Thoracic aorta (tissue), 2 donors: Measurements from ENCODE around the gene TMEM51. TPM values are rescaled to one million over a fixed set of nuclear protein-coding genes. Genes with fewer than 3 reads are reported as not detected.
A peak's percentile ranks its signal among the peaks of the same experiment; 100 is the strongest.

Experiments
- ATAC-seq: fragments of 150-250 bp; one replicate; pipeline ENCODE4 v1.8.0; 2017; ENCODE audit warnings: low read depth; ENCODE audit not compliant: insufficient number of reproducible peaks, low FRiP score
- DNase-seq: peaks from one replicate; pipeline ENCODE4 v3.0.0-alpha.2; 2020; ENCODE audit warnings: low spot score
- H3K27ac ChIP-seq, 2 donors: fragments of 200-600 bp; sonication (generic); 1 replicate in 1 of 2; 2 replicates in 1 of 2; pipeline ENCODE4 v1.5.1; 2016; ENCODE audit warnings: mild to moderate bottlenecking in 2 of 2, moderate library complexity in 2 of 2
- H3K27me3 ChIP-seq: fragments of 200-600 bp; sonication (generic); replicated peaks from 2 replicates; pipeline ENCODE4 v1.6.0; 2016; ENCODE audit warnings: mild to moderate bottlenecking; ENCODE audit not compliant: insufficient read depth
- H3K36me3 ChIP-seq: fragments of 200-600 bp; sonication (generic); one replicate; pipeline ENCODE4 v1.5.1; 2016
- H3K4me1 ChIP-seq, 2 donors: fragments of 200-600 bp; sonication (generic); 1 replicate in 1 of 2; 2 replicates in 1 of 2; pipeline versions ENCODE4 v1.5.1 to v1.6.0; 2016; ENCODE audit warnings: low read depth in 2 of 2, mild to moderate bottlenecking in 1 of 2; ENCODE audit not compliant: control insufficient read depth in 1 of 2
- H3K4me3 ChIP-seq: fragments of 200-600 bp; sonication (generic); 2 replicates; pipeline ENCODE4 v1.5.1; 2016; ENCODE audit warnings: mild to moderate bottlenecking
- H3K9me3 ChIP-seq: fragments of 200-600 bp; sonication (generic); 2 replicates; pipeline ENCODE4 v1.5.1; 2016
- CTCF ChIP-seq: fragments of 200-600 bp; sonication (generic); IDR thresholded peaks from one replicate; pipeline ENCODE4 v1.5.1; 2019; ENCODE audit warnings: antibody characterized with exemption
- total RNA-seq, 2 donors: library from RNA; depleted of rRNA; stranded (reverse); fragments of >200 nt; gene quantifications; one replicate each; pipeline versions ENCODE4 v1.1.0 to v1.2.3, GENCODE V29; 2016

The TMEM51 gene
- total RNA-seq, 2 donors from 2014 or later = 2.0 to 5.9 TPM

- no peaks in the 10 kb centered on the region for H3K9me3 ChIP-seq
- peaks cover 0 to 53% of the 10 kb centered on the region in 2 donors for H3K4me1 ChIP-seq
- H3K27me3 ChIP-seq = no peaks in the 10 kb centered on the region
- H3K27ac ChIP-seq = no peak overlapping the region
- H3K4me3 ChIP-seq = no peak overlapping the region
- DNase-seq = no peak
- H3K36me3 ChIP-seq = no peaks in the 10 kb centered on the region
- no peak for TF ChIP-seq CTCF
- no peak for ATAC-seq
These were observed 44.3 kb downstream of the TMEM51 start for GRCh38 chr1:15197591-15198447.

GRCh38 chr1:15198684-15199083 is 45.1 kb downstream of the TMEM51 start:
- ATAC-seq (no peak), DNase-seq (no peak)
- H3K27ac ChIP-seq = no peak overlapping the region
- no peaks in the 10 kb centered on the region for H3K36me3 ChIP-seq
- no peaks in the 10 kb centered on the region for H3K27me3 ChIP-seq
- no peaks in the 10 kb centered on the region for H3K9me3 ChIP-seq
- TF ChIP-seq CTCF = no peak
- no peak overlapping the region for H3K4me3 ChIP-seq
- peaks cover 0 to 53% of the 10 kb centered on the region in 2 donors for H3K4me1 ChIP-seq

- H3K9me3 ChIP-seq = no peaks in the 10 kb centered on the region
- peak overlapping the region; percentile 23 to 49 for H3K27ac ChIP-seq
- TF ChIP-seq CTCF = no peak
- H3K4me1 ChIP-seq = peaks cover 0 to 49% of the 10 kb centered on the region in 2 donors
- no peaks in the 10 kb centered on the region for H3K27me3 ChIP-seq
- DNase-seq (no peak), ATAC-seq (no peak)
- H3K36me3 ChIP-seq = no peaks in the 10 kb centered on the region
- H3K4me3 ChIP-seq = peak overlapping the region; percentile 54
These were observed 47.7 kb downstream of the TMEM51 start for GRCh38 chr1:15201221-15201620.

GRCh38 chr1:15201849-15202551 is 48.5 kb downstream of the TMEM51 start:
- no peaks in the 10 kb centered on the region for H3K9me3 ChIP-seq
- no peak for ATAC-seq
- H3K27ac ChIP-seq = peak overlapping the region; percentile 23 to 49
- H3K4me1 ChIP-seq = peaks cover 4 to 49% of the 10 kb centered on the region in 2 donors
- no peaks in the 10 kb centered on the region for H3K36me3 ChIP-seq
- TF ChIP-seq CTCF = no peak
- peak overlapping the region; percentile 54 for H3K4me3 ChIP-seq
- DNase-seq = no peak
- H3K27me3 ChIP-seq = no peaks in the 10 kb centered on the region

GRCh38 chr1:15204931-15205330 is 51.4 kb downstream of the TMEM51 start:
- Histone ChIP-seq H3K27me3 (no peaks in the 10 kb centered on the region), H3K27ac (no peak overlapping the region), H3K9me3 (no peaks in the 10 kb centered on the region), H3K4me1 (peaks cover 9 to 57% of the 10 kb centered on the region in 2 donors), H3K36me3 (no peaks in the 10 kb centered on the region), H3K4me3 (no peak overlapping the region)
- DNase-seq (no peak), ATAC-seq (no peak)
- TF ChIP-seq CTCF = no peak
